Skeletal muscle cell (primary cell): ENCODE measurements around the gene CYBA.
"Not testable (repeated sequence)": the region's sequence is repeated elsewhere in the genome, so short reads cannot be mapped to it uniquely, and the experiment has no call there.

ENCODE experiments used
- DNase-seq: peaks from one replicate; pipeline ENCODE4 v3.0.0-alpha.2; 2010; ENCODE audit warnings: low read depth
- H3K4me3 ChIP-seq: 2 replicates; pipeline ENCODE4 v1.5.1; 2011; ENCODE audit warnings: low read depth, mild to moderate bottlenecking, control low read depth, low read length, moderate library complexity

The CYBA gene

DNA sequence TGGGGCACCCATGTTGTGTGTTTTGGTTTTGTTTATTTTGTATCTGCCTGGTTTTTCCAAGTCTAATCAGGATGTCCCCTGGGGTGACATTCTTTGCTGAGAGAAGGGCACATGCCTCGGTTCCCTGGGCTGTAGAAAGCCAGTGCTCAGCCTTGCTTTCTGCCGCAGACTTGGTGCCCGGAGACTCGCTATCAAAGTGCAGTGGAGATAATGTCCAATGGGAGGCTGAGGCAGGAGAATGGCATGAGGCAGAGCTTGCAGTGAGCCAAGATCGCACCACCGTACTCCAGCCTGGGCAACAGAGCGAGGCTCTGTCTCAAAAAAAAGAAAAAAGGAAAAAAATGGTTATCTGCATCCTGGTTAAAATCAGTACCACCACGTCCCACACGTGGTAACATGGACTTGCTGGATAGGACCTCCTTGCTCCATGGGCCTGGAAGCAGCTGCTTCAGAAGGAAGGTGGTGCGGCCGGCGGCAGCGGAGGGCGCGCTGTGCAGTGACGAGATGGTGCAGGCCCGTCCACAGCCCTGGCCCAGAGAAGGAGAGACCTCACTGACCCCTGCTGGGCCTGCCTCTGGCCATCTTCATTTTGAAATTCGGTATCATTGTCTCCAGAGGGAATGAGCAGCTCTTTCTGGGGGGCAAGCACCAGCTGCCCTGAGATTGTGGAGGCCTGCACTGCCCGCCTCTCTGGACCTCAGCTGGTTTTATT lies 31.7 kb downstream of the CYBA start:
- no peak for DNase-seq
- H3K4me3 ChIP-seq = no peak overlapping the region

DNA sequence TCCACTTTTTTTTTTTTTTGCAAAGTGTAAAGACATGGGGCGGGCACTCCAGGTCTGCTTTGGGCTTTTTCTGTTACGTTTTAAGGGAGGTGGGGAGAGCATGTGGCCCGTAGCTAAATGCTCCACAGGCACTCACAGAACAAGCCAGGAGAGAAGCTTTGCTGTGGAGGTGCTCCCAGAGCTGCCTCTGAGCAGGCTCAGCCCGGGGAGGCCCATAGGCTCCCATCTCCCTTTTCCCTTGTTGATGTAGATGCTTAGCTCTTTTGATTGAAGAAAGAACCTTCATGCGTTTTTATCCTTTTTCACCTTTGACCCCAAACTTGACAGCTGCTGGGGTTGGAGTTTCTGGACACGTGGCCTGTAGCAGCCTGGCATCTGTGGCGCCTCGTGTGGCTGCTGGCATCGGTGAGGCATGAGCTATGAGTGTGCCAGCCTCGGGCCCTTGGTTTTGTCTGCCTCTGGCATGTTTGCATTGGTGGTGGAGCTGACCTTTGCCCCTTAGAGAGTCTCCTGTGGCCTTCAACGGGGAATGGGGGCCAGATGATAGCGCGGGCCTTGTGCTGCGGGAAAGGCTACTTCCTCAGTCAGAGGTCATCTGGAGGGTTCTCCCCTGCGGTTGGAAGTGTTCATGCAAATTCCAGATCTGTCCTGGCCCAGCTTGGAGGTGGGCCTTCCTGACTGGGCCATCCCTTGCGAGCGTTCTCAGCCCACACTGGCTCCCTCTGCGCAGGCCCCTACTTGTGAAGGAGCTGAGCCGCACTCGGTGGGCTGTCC lies 32.5 kb downstream of the CYBA start:
- no peak for DNase-seq
- H3K4me3 ChIP-seq = no peak overlapping the region

DNA sequence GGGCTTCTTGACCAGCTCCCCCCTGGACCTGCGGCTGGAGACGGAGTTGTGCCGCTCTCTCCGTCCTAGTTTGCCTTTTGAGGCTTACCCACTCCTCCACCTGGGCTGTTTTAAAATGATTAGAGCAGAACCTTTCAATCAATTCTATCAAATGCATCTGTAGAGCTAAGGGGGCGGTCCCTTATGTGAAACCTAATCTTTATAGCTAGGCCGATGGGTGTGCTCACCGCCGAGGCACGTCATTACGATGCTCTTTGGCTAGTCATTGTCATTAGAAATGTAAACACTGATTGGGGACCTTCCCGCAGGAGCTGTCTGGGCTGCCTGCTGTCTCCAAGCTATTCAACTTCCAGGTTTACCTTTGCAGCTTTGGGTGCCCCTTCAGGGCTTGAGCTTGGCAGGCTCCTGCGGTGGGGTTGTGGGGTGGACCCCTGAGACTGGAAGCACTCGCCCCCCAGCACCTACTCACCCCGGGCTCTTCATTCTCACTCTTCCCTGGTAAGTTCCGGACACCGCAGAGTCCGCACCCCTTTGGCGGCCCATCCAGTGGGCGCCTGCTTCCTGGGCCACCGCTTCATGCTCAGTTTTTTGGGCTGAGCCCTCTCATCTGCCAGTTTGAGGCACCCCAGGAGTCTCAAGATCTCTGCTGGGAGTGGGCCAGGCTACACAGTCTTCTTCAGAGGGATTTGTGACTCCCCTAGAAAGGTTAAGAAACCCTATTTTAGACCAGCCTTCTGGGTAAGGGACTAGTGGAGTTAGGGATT lies 33.4 kb downstream of the CYBA start:
- DNase-seq = no peak
- H3K4me3 ChIP-seq = no peak overlapping the region

DNA sequence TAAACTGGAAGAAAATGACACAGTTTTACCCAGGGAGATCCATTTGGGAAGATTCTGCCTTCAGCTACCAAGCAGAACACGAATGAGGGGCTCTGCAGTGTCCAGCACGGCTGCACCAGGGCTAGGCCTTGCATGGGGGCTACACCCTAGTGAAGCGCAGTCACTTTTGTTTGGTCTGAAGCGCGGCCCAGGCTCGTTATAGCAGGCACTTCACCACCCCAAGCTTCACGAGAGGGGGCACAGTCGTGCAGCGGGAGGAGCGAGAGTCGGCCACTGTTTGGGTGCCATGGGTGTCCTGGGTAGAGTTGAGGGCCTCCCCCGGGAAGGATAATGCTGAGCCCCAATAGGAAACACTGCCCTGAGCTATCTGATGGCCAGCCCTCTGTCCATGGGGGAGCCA lies 34.1 kb downstream of the CYBA start:
- no peak for DNase-seq
- H3K4me3 ChIP-seq = no peak overlapping the region

DNA sequence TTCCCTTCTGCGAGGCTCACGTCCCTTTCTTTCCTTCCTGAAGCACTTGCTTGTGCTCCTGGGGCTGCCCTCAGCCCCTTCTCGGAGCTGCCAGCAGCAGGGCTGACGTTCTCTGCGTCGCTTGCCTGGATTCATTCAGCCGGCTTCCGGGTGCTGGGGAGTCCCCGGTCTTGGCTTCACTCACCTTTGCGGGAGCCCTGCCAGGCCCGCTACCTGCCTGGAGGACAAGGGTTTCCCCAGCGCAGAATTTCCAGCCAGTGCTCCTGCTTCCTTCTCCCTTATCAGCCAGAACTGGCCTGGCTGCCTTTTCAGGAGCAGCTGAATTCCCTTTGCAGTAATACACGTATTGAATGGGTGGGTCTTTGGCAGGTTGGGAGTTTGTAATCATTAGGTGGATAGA lies 34.5 kb downstream of the CYBA start:
- DNase-seq = no peak
- H3K4me3 ChIP-seq = no peak overlapping the region

DNA sequence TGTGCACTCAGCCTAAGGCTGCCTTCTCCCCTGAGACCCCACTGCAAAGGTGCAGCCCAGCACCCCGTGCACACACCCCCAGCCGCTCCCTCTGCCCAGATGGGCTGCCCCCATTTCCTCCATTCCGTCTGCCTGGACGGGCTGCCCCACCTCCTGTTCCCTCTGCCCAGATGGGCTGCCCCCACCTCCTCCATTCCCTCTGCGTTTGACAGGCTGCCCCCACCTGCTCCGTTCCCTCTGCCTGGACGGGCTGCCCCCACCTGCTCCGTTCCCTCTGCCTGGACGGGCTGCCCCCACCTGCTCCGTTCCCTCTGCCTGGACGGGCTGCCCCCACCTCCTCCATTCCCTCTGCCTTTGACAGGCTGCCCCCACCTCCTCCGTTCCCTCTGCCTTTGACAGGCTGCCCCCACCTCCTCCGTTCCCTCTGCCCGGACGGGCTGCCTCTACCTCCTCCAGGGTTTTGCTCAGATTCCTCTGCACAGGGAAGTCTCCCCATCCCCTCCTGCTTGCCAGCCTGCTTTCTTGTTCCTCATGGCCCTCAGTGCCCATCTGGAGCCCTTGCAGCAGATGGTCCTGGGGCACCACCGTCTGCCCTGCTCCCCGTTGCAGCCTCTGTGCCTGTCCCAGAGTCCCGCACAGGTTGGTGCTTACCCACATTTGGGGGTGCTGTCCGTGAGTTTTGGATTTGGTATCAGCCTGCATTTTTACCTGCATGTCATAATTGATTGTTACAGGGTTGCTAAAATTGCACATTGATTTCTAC lies 35.9 kb downstream of the CYBA start:
- no peak overlapping the region for H3K4me3 ChIP-seq
- no peak for DNase-seq

DNA sequence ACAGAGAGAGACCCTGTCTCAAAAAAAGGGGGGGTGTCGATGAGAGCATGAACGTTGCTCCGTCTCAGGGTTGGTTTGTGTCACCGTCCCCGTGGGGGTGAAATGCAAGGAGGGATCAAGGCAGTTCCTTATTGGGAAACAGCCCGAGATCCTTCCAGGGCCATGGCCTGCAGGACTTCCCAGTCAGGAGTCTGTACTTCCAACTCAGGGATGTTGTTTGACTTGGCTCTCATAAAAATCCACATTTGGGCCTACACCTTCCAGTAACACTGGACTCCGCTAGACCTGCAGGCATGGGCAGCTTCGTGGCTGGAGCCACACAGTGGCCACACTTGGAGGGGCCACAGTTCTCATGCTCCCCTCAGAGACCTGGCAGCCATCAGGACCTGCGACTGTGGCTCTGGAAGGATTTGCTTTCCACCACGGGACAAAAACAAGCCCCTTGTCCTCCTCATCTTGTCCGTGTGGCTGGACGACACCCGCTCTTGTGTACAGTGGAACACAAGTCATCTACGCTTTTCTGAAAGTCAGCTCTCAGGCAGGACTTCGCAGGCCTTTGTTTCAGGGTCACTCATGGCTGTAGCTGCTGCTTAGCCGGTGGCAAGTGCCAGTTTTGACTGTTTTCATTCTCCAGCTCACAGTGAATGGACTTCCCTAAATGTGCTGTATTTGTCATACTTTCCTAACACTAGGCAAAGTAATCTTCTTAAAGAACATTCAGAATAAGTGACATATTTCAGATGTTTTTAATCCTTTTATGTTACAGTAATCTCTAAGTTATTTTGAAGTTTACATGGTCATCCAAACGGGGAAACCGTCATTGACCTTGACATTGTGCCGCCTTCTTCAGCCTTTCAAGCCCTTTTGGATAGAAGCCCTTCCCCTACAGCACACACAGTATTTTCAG lies 36.7 kb downstream of the CYBA start:
- no peak overlapping the region for H3K4me3 ChIP-seq
- DNase-seq = no peak

DNA sequence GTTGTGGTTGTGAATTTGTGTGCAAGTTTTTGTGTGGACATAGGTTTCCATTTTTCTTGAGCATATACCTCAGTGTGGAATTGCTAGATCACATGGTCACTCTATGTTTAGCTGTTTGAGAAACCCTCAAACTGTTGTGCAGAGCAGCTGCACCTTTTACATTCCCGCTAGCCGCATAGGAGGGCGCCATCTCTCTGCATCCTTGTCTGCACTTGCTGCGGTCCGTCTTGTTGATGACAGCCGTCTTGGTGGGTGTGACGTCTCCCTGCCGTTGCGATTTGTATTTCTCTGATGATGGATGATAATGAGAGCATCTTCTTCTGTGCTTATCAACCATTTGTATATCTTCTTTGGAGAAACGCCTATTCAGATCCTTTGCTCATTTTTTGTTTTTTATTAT lies 37.6 kb downstream of the CYBA start:
- no peak overlapping the region for H3K4me3 ChIP-seq
- no peak for DNase-seq

DNA sequence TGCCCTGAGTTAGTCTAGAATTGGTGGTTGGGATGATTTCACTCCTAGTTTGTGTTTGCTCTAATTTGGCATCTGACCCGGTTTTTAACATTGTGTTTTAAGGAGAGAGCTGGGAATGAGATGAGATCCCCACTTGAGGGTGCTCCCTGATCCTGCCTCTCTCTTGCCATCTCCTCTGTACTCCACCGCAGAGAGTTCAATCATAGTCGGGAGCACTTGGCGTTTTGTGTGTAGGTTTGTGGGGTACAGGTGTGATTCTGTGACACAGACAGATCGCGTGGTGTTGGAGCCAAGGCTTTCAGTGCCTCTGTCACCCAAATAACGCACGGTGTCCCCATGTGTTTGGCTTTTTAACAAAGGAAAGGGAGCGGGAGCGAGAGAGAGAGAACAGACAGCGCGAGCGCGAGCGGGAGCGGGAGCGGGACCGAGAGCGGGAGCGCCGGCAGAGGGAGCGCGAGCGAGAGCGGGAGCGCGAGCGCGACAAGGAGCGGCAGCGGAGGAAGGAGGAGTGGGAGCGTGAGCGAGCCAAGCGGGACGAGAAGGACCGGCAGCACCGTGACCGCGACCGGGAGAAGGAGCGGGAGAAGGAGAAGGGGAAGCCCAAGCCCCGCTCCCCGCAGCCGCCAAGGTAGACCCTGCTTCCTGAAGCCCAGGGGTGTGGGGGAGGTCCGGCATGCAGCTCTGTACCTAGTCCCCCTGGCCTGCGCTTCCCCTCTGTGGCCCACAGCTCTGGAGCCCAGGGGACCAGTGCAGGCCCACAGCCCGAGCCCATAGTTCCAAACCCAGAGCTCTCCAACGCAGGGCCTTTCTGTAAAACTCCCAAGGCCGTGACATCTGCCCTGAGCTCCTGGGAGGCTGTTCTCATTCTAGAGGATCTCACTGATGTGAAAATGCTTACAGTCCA lies 39.7 kb downstream of the CYBA start:
- no peak for DNase-seq
- H3K4me3 ChIP-seq = no peak overlapping the region

DNA sequence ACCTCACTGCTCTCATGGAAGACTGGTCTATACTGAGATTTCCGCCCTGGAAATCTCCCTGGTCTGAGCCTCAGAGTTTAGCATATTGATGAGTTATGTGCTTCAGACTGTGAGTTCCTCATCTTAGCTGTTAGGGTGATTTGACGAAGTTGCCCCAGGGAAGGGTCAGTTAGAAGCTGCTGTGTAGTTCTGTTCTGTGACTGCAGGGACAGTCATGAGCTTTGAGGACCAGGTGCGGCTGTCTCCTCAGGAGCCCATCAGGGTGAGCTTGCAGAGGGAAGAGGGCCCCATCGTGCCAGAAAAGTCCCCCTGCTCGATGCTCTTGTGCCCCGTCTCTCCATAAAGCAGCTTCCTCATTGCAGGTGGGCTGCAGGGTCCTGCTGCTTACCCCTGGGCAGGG lies 40.8 kb downstream of the CYBA start:
- no peak overlapping the region for H3K4me3 ChIP-seq
- DNase-seq = no peak

DNA sequence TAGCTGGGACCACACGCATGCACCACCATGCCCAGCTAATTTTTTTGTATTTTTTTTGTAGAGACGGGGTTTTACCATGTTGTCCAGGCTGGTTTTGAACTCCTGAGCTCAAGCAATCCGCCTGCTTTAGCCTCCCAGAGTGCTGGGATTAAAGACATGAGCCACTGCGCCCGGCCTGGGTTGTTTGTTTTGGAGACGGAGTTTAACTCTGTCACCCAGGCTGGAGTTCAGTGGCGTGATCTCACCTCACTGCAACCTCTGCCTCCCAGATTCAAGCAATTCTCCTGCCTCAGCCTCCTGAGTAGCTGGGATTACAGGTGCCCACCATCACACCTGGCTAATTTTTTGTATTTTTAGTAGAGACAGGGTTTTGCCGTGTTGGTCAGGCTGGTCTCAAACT lies 41.4 kb downstream of the CYBA start:
- H3K4me3 ChIP-seq, DNase-seq: not testable (repeated sequence)

DNA sequence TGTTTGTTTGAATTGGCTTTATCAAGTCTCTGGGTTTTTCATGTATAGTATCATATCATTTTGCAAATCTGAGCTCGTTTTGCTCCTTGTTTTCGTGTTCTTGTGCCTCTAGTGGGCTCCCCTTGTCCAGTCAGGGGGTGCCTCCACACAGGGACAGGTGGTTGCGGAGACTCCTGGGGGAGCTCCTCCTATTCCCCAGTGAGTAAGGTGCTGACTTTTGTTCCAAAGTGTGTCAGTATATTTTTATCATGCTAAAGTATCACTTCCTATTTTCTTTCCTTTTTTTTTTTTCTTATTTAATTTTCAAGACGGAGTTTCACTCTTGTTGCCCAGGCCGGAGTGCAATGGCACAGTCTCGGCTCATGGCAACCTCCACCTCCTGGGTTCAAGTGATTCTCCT lies 42.8 kb downstream of the CYBA start:
- no peak overlapping the region for H3K4me3 ChIP-seq
- no peak for DNase-seq

DNA sequence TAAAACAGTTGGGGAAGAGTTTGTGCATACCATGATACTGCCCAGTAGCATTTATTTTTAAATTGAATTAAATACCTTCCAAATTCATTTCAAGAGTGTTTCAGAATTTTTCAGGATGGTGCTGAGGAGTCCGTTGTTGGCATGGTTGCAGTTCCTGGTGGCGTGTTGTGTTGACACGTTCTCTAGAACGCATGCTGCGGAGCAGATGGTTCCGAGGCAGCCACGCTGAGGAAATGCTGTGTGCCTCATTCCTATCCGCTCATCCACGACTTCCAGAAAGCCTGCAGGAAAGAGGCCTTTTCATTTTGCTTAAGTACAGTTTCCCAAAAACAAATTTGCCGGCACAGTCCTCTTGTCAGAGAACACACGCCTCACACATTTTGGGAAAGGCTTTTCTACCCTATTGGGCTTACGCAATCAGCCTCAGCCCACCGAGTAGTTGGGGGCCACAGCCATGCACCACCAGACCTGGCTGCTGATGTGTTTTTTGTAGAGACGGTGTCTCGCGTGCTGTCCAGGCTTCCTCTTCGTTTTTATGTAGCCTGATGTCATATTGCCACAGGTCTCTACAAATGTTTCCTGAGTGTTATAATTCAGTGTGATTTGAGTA lies 44.6 kb downstream of the CYBA start:
- DNase-seq = no peak
- H3K4me3 ChIP-seq = no peak overlapping the region

DNA sequence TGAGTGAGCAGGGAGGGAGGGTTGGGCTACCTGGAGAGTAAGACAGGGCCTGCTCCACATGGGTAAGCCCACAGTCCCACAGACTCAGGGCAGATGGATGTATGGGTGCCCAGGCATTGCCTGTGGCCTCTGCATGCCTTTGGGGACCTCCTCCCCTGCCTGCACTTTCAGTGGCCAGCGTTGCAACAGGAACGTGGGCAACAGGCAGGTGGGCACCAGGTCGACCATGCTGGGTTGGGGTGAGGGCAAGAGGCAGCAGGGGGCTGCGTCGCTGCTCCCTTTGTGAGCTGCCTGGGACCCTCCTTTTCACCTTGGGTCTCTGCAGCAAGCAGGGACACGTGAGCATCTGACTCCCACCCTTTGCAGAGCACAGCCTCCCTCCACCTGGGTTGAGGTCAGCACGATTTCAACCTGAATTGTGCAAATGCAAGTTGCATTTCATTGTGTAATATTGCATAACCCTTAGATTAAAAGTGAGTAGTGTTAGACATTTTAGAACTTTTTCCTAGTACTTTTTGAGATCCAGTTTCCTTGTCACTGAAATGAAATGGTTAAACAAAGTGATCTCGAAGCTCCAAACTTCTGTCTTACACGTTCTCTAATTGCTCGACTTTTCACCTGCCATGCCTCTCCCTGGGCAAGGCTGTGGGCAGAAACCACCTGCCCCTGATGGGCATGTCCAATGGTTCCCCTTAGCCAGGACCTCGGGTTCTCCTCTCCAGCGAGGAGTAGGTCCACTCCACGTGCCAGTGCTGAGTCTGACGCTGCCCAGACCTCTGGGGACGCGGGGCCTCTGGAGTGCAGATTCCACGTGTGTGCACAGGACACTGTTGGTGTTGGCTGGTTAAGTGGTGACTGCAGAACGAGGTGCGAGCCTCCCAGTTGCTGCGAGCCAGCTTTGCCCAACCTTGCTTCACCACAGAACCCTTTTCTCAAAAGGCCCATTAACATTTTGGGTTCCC lies 45.4 kb downstream of the CYBA start:
- H3K4me3 ChIP-seq = no peak overlapping the region
- DNase-seq = no peak

DNA sequence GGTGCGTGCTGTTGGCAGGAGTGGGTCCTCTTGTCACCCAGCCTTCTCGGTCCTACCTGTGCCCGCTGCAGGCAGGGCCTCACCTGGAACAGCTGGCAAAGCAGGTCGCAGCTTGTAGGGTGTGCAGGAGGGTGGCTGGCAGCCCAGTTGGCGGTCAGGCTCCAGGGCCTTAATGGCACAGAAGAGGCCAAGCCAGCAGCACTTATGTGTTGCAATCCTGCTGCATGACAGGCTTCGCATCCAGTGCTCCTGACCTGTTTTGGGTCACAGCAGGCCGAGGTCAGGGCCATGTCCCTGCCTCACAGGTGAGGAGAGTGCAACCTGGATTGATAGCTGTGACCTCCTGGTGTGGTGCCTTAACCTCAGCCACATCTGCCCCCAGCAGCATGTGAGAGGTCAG lies 48.8 kb downstream of the CYBA start:
- DNase-seq = no peak
- no peak overlapping the region for H3K4me3 ChIP-seq

DNA sequence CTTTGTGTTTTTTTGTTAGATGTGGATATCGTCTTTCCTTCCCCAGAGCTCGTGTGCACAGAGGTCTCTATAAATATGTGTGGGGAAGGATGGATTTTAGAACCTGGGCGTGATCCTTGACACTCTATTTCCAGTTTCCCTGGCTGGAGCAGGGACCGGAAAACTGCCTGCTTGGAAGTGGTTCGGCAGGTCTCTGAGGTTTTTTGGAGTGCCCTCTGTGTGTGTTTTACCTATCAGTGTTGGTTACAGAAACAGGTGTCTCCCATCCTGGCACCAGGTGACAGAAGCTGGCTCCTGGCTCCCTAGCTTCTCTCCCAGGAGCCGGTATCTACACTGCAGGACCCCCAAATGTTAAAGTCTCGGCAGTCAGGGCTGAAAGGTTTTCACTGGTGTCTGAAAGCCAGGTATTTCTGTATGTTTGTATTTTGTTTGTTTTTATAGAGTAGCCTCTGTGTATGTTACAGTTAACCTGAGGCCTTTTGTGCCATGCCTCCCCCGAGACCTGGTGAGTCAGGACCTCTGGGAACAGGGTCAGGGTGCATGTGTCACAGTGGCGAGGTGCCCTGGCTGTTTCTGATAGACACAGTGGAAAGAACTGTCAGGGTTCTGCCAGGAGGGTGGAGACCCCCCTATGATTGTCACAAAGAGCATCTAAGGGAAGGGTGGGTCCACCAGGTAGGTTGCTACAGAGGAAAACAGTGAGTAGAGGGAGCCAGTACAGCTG lies 49.4 kb downstream of the CYBA start:
- DNase-seq = no peak
- H3K4me3 ChIP-seq = no peak overlapping the region
